Ishikawa (cell line): Measurements from ENCODE around the gene CALM3.

Source experiments
- CEBPB ChIP-seq: IDR thresholded peaks from 2 replicates; pipeline ENCODE4 v1.6.1; 2012
- CREB1 ChIP-seq: IDR thresholded peaks from 2 replicates; pipeline ENCODE4 v1.6.1; 2012; ENCODE audit warnings: low read depth
- EGR1 ChIP-seq: IDR thresholded peaks from 2 replicates; pipeline ENCODE4 v1.6.1; 2012
- EP300 ChIP-seq: IDR thresholded peaks from 2 replicates; pipeline ENCODE4 v1.6.1; 2012; ENCODE audit warnings: borderline replicate concordance
- FOXM1 ChIP-seq: IDR thresholded peaks from 2 replicates; pipeline ENCODE4 v1.6.1; 2012; ENCODE audit warnings: low read depth, borderline replicate concordance
- NFIC ChIP-seq: IDR thresholded peaks from 2 replicates; pipeline ENCODE4 v1.6.1; 2012
- RAD21 ChIP-seq: IDR thresholded peaks from 2 replicates; pipeline ENCODE4 v1.6.1; 2012; ENCODE audit warnings: low read depth
- TAF1 ChIP-seq: IDR thresholded peaks from 2 replicates; pipeline ENCODE4 v1.6.1; 2012; ENCODE audit warnings: low read depth, mild to moderate bottlenecking
- TCF12 ChIP-seq: IDR thresholded peaks from 2 replicates; pipeline ENCODE4 v1.6.1; 2012; ENCODE audit warnings: low read depth
- TEAD4 ChIP-seq: IDR thresholded peaks from 2 replicates; pipeline ENCODE4 v1.6.1; 2012
- YY1 ChIP-seq: IDR thresholded peaks from 2 replicates; pipeline ENCODE4 v1.6.1; 2012; ENCODE audit warnings: low read depth
- ZBTB7A ChIP-seq: IDR thresholded peaks from 2 replicates; pipeline ENCODE4 v1.6.1; 2012; ENCODE audit warnings: low read depth
- TF ChIP-seq, protein P1 (sequence below): IDR thresholded peaks from 2 replicates; pipeline ENCODE4 v1.6.1; 2012
- TF ChIP-seq, protein P2 (sequence below): IDR thresholded peaks from 2 replicates; pipeline ENCODE4 v1.6.1; 2012
- TF ChIP-seq, protein P3 (sequence below): IDR thresholded peaks from 2 replicates; pipeline ENCODE4 v1.6.1; 2012; ENCODE audit warnings: low read depth, mild to moderate bottlenecking

The CALM3 gene

DNA sequence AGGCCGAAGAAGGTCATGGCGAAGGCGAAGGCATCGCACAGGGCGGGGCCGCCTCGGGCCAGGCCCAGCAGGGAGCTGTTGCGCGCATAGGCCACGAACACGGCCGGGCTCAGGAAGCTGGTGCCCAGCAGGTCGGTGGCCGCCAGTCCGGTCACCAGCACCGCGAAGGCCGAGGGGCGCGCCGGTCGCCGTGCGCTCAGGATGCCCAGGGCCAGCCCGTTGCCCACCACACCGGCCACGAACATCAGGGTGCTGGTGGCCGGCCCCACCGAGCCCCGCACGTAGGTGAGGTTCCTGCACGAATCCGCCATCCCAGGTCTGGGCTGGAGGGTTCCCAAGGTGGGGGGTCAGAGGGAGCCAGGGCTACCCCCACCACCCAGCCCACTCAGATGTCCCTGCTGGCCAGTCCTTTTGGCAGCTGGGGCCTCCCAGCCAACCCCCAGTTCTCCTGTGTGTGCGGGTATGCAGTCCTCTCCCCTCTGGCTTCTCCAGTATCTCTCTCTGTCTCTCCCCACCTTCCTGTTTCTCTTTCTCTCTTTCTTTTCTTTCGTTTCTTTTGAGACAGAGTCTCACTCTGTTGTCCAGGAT is 22.9 kb downstream of the CALM3 start:
- TF ChIP-seq, protein P1, sequence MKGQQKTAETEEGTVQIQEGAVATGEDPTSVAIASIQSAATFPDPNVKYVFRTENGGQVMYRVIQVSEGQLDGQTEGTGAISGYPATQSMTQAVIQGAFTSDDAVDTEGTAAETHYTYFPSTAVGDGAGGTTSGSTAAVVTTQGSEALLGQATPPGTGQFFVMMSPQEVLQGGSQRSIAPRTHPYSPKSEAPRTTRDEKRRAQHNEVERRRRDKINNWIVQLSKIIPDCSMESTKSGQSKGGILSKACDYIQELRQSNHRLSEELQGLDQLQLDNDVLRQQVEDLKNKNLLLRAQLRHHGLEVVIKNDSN: no peak
- TF ChIP-seq YY1 (no peak), ZBTB7A (no peak), CEBPB (no peak), CREB1 (no peak), RAD21 (no peak), FOXM1 (no peak), TCF12 (no peak)
- TF ChIP-seq, protein P2, sequence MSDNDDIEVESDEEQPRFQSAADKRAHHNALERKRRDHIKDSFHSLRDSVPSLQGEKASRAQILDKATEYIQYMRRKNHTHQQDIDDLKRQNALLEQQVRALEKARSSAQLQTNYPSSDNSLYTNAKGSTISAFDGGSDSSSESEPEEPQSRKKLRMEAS: no peak

DNA sequence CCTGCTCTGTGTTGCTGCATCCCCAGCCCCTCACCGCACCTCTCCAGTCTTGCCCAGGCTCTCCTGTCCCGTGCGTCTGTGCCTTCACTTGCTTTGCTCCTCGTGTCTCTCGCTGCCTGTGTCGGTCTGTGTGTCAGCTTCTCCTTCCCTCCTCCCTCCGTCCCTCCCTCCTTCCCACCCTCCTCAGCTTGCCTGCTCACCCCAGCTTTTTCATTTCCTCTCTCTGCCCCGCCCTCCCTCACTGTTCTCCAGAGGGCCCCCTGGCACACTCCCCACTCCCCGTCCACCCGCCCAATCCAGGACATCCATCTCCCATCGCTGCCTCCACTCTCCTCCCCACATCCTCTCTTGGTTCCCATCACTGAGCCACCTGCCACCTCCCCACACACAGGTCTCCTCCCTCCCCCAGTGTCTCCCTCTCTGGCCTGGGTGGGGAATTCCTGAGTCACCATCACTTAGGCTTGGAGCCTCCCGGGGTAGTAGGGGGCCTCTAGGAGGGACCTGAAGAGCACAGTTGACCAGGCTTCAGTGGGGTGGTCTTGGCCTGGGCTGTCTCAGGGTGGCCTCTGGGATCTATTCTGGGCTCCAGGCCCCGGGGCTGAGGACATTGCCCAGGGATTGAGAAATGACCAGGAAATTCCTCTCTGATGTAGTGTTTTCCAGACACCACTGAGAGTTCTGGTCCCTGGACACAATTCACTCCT is 24.0 kb downstream of the CALM3 start, which contains the start of gene PTGIR:
Gene PTGIR, minus strand, starts transcription at position 132 of the 704 bp plus-strand sequence. CDS start 864 bp downstream, outside the sequence.
- TF ChIP-seq, protein P3, sequence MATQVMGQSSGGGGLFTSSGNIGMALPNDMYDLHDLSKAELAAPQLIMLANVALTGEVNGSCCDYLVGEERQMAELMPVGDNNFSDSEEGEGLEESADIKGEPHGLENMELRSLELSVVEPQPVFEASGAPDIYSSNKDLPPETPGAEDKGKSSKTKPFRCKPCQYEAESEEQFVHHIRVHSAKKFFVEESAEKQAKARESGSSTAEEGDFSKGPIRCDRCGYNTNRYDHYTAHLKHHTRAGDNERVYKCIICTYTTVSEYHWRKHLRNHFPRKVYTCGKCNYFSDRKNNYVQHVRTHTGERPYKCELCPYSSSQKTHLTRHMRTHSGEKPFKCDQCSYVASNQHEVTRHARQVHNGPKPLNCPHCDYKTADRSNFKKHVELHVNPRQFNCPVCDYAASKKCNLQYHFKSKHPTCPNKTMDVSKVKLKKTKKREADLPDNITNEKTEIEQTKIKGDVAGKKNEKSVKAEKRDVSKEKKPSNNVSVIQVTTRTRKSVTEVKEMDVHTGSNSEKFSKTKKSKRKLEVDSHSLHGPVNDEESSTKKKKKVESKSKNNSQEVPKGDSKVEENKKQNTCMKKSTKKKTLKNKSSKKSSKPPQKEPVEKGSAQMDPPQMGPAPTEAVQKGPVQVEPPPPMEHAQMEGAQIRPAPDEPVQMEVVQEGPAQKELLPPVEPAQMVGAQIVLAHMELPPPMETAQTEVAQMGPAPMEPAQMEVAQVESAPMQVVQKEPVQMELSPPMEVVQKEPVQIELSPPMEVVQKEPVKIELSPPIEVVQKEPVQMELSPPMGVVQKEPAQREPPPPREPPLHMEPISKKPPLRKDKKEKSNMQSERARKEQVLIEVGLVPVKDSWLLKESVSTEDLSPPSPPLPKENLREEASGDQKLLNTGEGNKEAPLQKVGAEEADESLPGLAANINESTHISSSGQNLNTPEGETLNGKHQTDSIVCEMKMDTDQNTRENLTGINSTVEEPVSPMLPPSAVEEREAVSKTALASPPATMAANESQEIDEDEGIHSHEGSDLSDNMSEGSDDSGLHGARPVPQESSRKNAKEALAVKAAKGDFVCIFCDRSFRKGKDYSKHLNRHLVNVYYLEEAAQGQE: no peak
- TF ChIP-seq EGR1 (no peak), RAD21 (no peak), FOXM1 (no peak), EP300 (no peak), CEBPB (no peak), YY1 (no peak)
- TF ChIP-seq, protein P1: no peak
- TF ChIP-seq, protein P2: no peak

DNA sequence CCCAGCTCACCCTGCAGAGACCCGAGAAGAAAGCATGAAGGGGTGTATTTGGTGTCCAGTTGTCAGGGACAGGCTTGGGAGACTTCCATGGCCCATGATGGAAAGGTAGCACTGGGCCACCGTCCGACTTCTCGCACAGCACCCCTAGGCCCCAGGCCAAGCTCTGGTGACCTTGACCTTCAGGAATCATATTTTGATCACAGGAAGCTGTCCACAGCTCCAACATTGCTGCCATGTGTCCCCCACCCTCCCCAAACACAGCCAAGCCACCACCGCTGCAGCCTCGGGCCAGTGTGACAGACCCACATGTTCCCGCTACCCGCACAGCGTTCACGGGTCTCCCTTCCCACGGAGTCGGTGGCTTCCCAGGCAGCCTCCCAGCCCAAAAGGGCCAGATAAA is 24.6 kb downstream of the CALM3 start:
- no peak for TF ChIP-seq EGR1
- TF ChIP-seq TCF12: no peak
- TF ChIP-seq, protein P2: no peak
- TF ChIP-seq, protein P3: no peak
- TF ChIP-seq FOXM1: no peak
- TF ChIP-seq CEBPB: no peak
- TF ChIP-seq RAD21: no peak
- TF ChIP-seq TAF1: no peak
- TF ChIP-seq CREB1: no peak
- TF ChIP-seq ZBTB7A: no peak

DNA sequence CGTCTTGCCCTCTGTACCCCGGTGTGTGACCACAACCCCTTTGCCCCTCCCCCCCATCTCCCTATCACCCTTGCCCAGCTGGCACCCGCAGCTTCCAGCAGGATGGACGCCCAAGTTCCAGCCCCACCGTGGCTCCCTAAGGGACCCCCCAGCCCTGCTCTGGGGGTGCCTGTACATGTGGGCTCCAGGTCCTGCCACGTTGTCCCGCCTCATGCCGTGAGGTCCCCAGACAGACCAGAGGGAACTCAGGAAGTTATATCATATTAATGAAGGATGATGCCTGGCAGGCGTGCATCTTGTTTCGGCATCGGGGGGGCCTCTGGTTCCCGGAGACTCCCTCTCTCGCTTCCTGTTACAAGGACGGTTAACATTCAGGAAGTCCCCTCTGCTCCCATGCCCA is 25.3 kb downstream of the CALM3 start:
- TF ChIP-seq TEAD4 (no peak), TAF1 (no peak), ZBTB7A (no peak), TCF12 (no peak), EGR1 (no peak), YY1 (no peak), NFIC (no peak), CEBPB (no peak), EP300 (no peak), CREB1 (no peak), RAD21 (no peak), FOXM1 (no peak)
- TF ChIP-seq, protein P3: no peak
- TF ChIP-seq, protein P1: no peak
- TF ChIP-seq, protein P2: no peak
